CD14-positive monocyte (primary cell): Measurements from ENCODE around the gene DNM2. TPM values are rescaled to one million over a fixed set of nuclear protein-coding genes. Genes with fewer than 3 reads are reported as not detected.

Experiments used
- DNase-seq, 3 donors: peaks; one replicate each; pipeline ENCODE4 v3.0.0-alpha.2; 2011 to 2022
- H2AFZ ChIP-seq: 2 replicates; pipeline ENCODE4 v1.6.0; 2012; ENCODE audit warnings: mild to moderate bottlenecking, low read depth, low read length, inconsistent platforms; ENCODE audit not compliant: insufficient read depth, poor library complexity, severe bottlenecking
- H3K27ac ChIP-seq, 2 donors: 1 replicate in 1 of 2; 2 replicates in 1 of 2; pipeline ENCODE4 v1.5.1; 2012 to 2013; ENCODE audit warnings: low read length in 2 of 2, control low read depth in 1 of 2, inconsistent platforms in 1 of 2, low read depth in 1 of 2, mild to moderate bottlenecking in 1 of 2
- H3K27me3 ChIP-seq, 2 donors: one replicate each; pipeline versions ENCODE4 v1.6.0 to v1.6.1; 2011 to 2013; ENCODE audit warnings: low read length in 2 of 2; ENCODE audit not compliant: control insufficient read depth in 2 of 2, insufficient read depth in 2 of 2
- H3K36me3 ChIP-seq, 2 donors: replicated peaks in 1 of 2; 1 replicate in 1 of 2; 2 replicates in 1 of 2; pipeline versions ENCODE4 v1.5.1 to v1.6.1; 2012 to 2013; ENCODE audit warnings: low read length in 2 of 2, control low read depth in 1 of 2, inconsistent platforms in 1 of 2, mild to moderate bottlenecking in 1 of 2; ENCODE audit not compliant: insufficient read depth in 2 of 2, control insufficient read depth in 1 of 2
- H3K4me1 ChIP-seq, 2 donors: 1 replicate in 1 of 2; 2 replicates in 1 of 2; pipeline versions ENCODE4 v1.5.1 to v1.6.1; 2012 to 2013; ENCODE audit warnings: low read length in 2 of 2, control low read depth in 1 of 2, inconsistent platforms in 1 of 2, mild to moderate bottlenecking in 1 of 2, moderate library complexity in 1 of 2; ENCODE audit not compliant: insufficient read depth in 2 of 2, control insufficient read depth in 1 of 2
- H3K4me2 ChIP-seq: replicated peaks from 2 replicates; pipeline ENCODE3; 2012; ENCODE audit warnings: low read length, moderate library complexity, mild to moderate bottlenecking; ENCODE audit not compliant: poor library complexity, severe bottlenecking; ENCODE audit errors: extremely low read depth
- H3K4me3 ChIP-seq, 3 experiments: fragments of 200-600 bp in 1 of 3; sonication (generic) in 1 of 3; replicated peaks in 1 of 3; 1 replicate in 2 of 3; 2 replicates in 1 of 3; pipeline ENCODE4 v1.5.1; 2011 to 2013; ENCODE audit warnings: low read length in 3 of 3, mild to moderate bottlenecking in 3 of 3, control low read depth in 2 of 3, low read depth in 2 of 3, inconsistent platforms in 1 of 3, moderate library complexity in 1 of 3
- H3K79me2 ChIP-seq: 2 replicates; pipeline ENCODE4 v1.6.0; 2012; ENCODE audit warnings: mild to moderate bottlenecking, control low read depth, inconsistent platforms, low read length, moderate library complexity; ENCODE audit not compliant: insufficient read depth
- H3K9ac ChIP-seq: 2 replicates; pipeline ENCODE4 v1.6.0; 2017; ENCODE audit warnings: low read length, mild to moderate bottlenecking; ENCODE audit not compliant: insufficient read depth, poor library complexity, severe bottlenecking
- H3K9me3 ChIP-seq, 2 donors: replicated peaks in 1 of 2; 1 replicate in 1 of 2; 2 replicates in 1 of 2; pipeline versions ENCODE4 v1.5.1 to v1.6.1; 2012 to 2013; ENCODE audit warnings: low read length in 2 of 2, control low read depth in 1 of 2; ENCODE audit not compliant: control insufficient read depth in 1 of 2, insufficient read depth in 1 of 2
- H4K20me1 ChIP-seq: 2 replicates; pipeline ENCODE4 v1.6.0; 2012; ENCODE audit warnings: mild to moderate bottlenecking, low read length, control low read depth, moderate library complexity; ENCODE audit not compliant: insufficient read depth
- H3K27ac Mint-ChIP-seq, 7 donors: one replicate each; pipeline ENCODE4 v1.8.0; 2020; ENCODE audit warnings: mild to moderate bottlenecking in 7 of 7, mixed read lengths in 7 of 7, moderate library complexity in 6 of 7, inconsistent platforms in 2 of 7
- H3K27me3 Mint-ChIP-seq, 3 donors: one replicate each; pipeline ENCODE4 v1.8.0; 2021 to 2022; ENCODE audit warnings: low read depth in 3 of 3, mild to moderate bottlenecking in 3 of 3, mixed read lengths in 3 of 3, moderate library complexity in 3 of 3, inconsistent platforms in 1 of 3
- H3K36me3 Mint-ChIP-seq, 2 donors: one replicate each; pipeline ENCODE4 v1.8.0; 2020; ENCODE audit warnings: mixed read lengths in 2 of 2, inconsistent platforms in 1 of 2, mild to moderate bottlenecking in 1 of 2
- H3K4me1 Mint-ChIP-seq: one replicate; pipeline ENCODE4 v1.8.0; 2020; ENCODE audit warnings: mild to moderate bottlenecking, mixed read lengths
- H3K4me3 Mint-ChIP-seq, 2 donors: one replicate each; pipeline ENCODE4 v1.8.0; 2020; ENCODE audit warnings: mild to moderate bottlenecking in 2 of 2, mixed read lengths in 2 of 2, moderate library complexity in 1 of 2
- H3K9me3 Mint-ChIP-seq, 7 donors: one replicate each; pipeline ENCODE4 v1.8.0; 2020 to 2022; ENCODE audit warnings: mixed read lengths in 7 of 7, mild to moderate bottlenecking in 6 of 7, moderate library complexity in 6 of 7, inconsistent platforms in 2 of 7
- WGBS: methylation state at CpG from one replicate; pipeline ENCODE4 v1.1.5; 2013; ENCODE audit warnings: missing lambda C conversion rate; ENCODE audit not compliant: insufficient coverage; 5-methylcytosine and 5-hydroxymethylcytosine counted together
- intact Hi-C, 2 donors: fragments of 100-400 bp; cut with micrococcal nuclease; formaldehyde crosslinking; loops; one replicate each; pipeline versions ENCODE4 v1.15.0 to v1.15.1; 2023
- polyA plus RNA-seq, 3 donors: library from polyadenylated mRNA; depleted of rRNA in 1 of 3; unstranded in 2 of 3; stranded (reverse) in 1 of 3; fragments of 300-500 nt in 2 of 3; fragments of >200 nt in 1 of 3; fragmentation: Illumina TruSeq in 2 of 3; gene quantifications; 1 replicate in 2 of 3; 2 replicates in 1 of 3; pipeline ENCODE4 v1.2.3, GENCODE V29; 2012 to 2021
- TF ChIP-seq, protein P1 (sequence below): fragments of 200-600 bp; IDR thresholded peaks from one replicate; pipeline ENCODE4 v1.8.0; 2022; ENCODE audit warnings: antibody characterized with exemption, mild to moderate bottlenecking

DNM2 gene
- polyA plus RNA-seq, 3 donors, result 53.0 to 186 (median 69.5) TPM

DNA sequence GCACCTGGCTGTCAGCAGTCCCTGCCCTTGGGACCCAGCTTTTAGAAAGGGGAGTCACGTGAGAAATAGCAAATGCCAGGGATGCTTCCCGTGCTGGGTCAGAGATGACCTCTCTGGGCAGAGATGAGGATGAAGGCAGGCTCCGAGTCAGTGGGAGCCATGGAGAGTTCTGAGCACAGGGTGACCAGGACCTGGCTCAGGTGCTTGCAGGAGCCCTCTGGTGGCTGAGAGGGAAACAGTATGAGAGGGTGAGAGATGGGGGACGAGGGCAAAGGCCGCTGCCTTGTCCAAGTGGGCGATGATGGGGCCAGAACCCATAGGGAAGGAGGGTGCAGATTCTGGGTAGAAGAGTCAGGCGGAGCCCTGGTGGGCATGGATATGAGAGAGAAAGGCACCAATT lies 102.3 kb downstream of the DNM2 start:
- no peak for DNase-seq

DNA sequence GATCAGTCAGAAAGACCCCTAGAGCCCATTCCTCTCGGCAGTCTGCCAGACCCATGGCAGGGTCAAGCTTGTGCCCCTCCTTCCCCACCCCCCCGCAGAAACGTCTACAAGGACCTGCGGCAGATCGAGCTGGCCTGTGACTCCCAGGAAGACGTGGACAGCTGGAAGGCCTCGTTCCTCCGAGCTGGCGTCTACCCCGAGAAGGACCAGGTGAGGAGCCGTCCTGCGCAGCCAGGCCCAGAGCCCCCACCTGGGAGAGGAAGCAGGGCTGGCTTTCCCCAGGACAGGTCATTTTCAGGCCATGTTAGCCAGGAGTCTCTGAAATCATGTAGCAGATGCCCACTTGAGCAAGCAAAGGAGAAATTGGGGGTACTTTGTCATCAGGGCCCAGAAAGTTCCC lies 105.8 kb downstream of the DNM2 start:
- peaks cover 76 to 98% of the 10 kb centered on the region in 2 donors for H3K36me3 Mint-ChIP-seq
- Histone ChIP-seq H3K4me3 (no peak overlapping the region), H3K36me3 (peaks cover 72 to 88% of the 10 kb centered on the region in 2 donors), H3K27me3 (no peaks in the 10 kb centered on the region), H2AFZ (no peak overlapping the region), H3K4me1 (no peaks in the 10 kb centered on the region), H3K9ac (no peak overlapping the region), H3K27ac (no peak overlapping the region), H3K4me2 (no peak overlapping the region), H3K9me3 (no peaks in the 10 kb centered on the region), H4K20me1 (no peaks in the 10 kb centered on the region), H3K79me2 (no peaks in the 10 kb centered on the region)
- H3K4me1 Mint-ChIP-seq, result peaks cover 3% of the 10 kb centered on the region
- DNase-seq, result no peak
- TF ChIP-seq, protein P1, sequence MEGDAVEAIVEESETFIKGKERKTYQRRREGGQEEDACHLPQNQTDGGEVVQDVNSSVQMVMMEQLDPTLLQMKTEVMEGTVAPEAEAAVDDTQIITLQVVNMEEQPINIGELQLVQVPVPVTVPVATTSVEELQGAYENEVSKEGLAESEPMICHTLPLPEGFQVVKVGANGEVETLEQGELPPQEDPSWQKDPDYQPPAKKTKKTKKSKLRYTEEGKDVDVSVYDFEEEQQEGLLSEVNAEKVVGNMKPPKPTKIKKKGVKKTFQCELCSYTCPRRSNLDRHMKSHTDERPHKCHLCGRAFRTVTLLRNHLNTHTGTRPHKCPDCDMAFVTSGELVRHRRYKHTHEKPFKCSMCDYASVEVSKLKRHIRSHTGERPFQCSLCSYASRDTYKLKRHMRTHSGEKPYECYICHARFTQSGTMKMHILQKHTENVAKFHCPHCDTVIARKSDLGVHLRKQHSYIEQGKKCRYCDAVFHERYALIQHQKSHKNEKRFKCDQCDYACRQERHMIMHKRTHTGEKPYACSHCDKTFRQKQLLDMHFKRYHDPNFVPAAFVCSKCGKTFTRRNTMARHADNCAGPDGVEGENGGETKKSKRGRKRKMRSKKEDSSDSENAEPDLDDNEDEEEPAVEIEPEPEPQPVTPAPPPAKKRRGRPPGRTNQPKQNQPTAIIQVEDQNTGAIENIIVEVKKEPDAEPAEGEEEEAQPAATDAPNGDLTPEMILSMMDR, result no peak
- no peak overlapping the region for H3K4me3 Mint-ChIP-seq
- WGBS, result 100% methylated on average over 9 of the region's 12 CpGs
- H3K27me3 Mint-ChIP-seq, result no peaks in the 10 kb centered on the region
- peak overlapping the region in 2 of 7 donors; percentile 42 to 63 for H3K27ac Mint-ChIP-seq
- no peaks in the 10 kb centered on the region for H3K9me3 Mint-ChIP-seq
- intact Hi-C loops, result no loop called here

More for the DNA sequence above, 102.3 kb downstream of the DNM2 start:
- Histone ChIP-seq H3K27ac (peak overlapping the region in 1 of 2 donors; percentile 24), H3K27me3 (no peaks in the 10 kb centered on the region), H3K79me2 (peaks cover 13% of the 10 kb centered on the region), H3K4me3 (no peak overlapping the region), H4K20me1 (no peaks in the 10 kb centered on the region), H3K9ac (no peak overlapping the region), H3K4me1 (peaks cover 7% of the 10 kb centered on the region in 2 donors), H3K4me2 (no peak overlapping the region), H3K9me3 (no peaks in the 10 kb centered on the region), H2AFZ (no peak overlapping the region), H3K36me3 (peaks cover 71 to 86% of the 10 kb centered on the region in 2 donors)
- TF ChIP-seq, protein P1, result peak; percentile 29
- H3K27ac Mint-ChIP-seq, result peak overlapping the region in 2 of 7 donors; percentile 46 to 80
- no peaks in the 10 kb centered on the region for H3K27me3 Mint-ChIP-seq
- 98% methylated on average over 7 of the region's 7 CpGs for WGBS
- H3K9me3 Mint-ChIP-seq, result peaks cover 0 to under 1% (median 0%) of the 10 kb centered on the region in 7 donors
- peaks cover 7% of the 10 kb centered on the region for H3K4me1 Mint-ChIP-seq
- no peak overlapping the region for H3K4me3 Mint-ChIP-seq
- intact Hi-C loops, result no loop called here
- peaks cover 63 to 92% of the 10 kb centered on the region in 2 donors for H3K36me3 Mint-ChIP-seq
